Esophagus mucosa (tissue), 1 donor: ENCODE results near the gene FGFRL1. TPM values are rescaled to one million over a fixed set of nuclear protein-coding genes. Genes with fewer than 3 reads are reported as not detected.
"Not testable (repeated sequence)": the region's sequence is repeated elsewhere in the genome, so short reads cannot be mapped to it uniquely, and the experiment has no call there.

Experiments
- ATAC-seq: fragments of 200-7000 bp; cut with Tn5 transposase; one replicate; pipeline ENCODE4 v1.9.1; 2020
- total RNA-seq: library from RNA; stranded (reverse); gene quantifications from one replicate; pipeline ENCODE4 v1.2.4, GENCODE V29; 2023
- donor health status: DM: yes; HTN: yes; CAD: no.

The FGFRL1 gene
- total RNA-seq, 1 donor from 2014 or later = 2.2 TPM

DNA sequence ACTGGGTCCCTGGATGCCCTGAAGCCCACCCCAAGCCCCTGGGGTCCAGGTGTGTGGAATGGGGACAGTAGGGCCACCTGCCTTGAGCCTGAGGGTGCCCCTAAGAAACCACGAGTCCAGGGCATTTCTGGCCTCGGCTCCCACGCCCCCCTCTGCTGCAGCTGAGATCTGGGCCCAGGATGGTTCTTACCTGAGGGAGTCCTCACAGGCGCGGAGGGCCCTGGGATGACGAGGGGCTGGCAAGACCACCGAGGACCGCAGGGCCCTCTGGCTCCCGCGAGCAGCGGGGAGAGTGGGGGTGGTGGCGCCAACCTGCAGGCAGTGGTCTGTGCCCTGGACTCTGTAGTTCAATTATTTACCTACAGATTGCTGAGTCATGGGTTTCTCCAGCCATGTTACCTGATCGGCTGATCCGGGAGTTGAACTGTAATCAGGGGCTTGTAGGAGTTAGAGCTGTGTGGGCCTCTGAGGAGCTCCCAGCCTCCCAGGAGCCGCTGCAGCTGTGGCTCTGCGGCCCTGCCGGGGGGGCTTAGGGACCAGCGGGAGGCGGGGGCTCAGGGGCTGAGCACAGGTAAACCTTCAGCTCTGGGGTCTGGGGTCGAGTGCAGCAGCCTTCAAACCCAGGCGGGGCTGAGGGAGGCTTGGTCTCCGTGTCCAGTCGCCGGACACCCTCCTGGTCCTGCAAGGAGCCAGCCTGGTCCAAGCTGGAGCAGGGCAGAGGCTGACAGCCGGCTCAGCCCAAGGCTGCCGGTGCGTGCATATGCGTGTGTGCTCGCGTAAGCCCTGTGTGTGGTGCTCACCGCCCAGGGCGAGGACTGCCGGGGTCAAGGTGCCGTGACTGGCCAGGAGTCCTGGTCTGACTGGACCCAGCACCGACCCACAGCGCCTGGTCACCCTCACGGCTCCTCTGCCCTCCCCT lies 18.1 kb upstream of the FGFRL1 start, which contains the start of gene SLC26A1:
Gene SLC26A1, minus strand, starts transcription at position 294 of the 919 bp plus-strand sequence. CDS start 1,701 bp downstream, outside the sequence.
- ATAC-seq = no peak

GRCh38 chr4:995311-996026 lies 16.0 kb upstream of the FGFRL1 start:
- no peak for ATAC-seq

- ATAC-seq = no peak
Observed at GRCh38 chr4:996030-996996, 15.1 kb upstream of the FGFRL1 start.

DNA sequence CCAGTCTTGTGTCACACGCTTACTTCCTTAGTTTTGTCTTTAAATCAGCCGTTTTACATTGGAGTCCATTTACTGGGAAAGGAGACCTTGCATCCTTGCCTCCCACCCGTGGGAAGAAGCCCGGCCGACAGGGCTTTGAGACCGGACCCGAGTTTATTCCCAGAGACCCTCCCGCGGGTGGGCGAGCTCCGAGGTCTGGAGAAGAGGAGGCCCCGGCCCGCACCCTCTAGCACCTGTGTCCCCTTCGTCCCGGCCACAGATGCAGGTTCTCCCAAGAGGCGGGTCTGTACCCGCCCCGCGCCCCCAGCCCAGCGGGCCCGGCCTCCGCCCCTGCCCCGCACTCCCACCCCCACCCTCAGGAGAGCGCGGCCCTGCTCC lies 14.4 kb upstream of the FGFRL1 start:
- ATAC-seq = no peak

DNA sequence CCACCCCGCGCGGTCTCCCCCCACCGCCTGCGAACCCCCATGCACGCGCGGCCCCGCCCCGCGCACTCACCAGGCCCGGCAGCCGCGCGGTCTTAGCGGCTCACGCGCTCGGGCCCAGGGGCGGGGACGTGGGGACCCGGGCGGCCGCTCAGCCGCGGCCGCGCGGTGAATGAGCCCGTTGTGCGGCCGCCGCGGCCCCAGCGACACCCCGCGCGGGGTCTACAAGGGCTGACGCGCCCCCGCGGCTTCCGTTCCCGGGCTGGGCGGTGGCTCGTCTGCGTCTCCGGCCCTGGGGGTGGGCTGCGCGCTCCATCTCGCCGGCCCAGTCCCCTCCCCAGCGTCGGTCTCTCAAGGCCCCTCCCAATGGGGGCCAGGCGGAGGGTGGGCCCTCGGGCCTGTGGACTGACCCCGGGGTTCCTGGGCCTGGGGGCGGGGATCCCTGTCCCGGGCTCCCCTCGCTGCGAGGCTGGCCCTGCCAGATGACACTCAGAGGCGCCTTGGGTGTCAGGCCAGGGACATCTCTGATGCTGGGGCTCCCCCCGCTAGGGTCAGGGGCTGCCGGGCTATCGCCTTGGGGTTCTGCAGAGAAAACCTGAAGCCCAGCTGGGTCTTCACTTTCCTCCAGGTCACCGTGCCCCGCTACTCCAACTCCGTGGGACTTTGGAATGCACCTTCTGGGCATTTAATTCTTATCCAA lies 13.9 kb upstream of the FGFRL1 start:
- no peak for ATAC-seq

DNA sequence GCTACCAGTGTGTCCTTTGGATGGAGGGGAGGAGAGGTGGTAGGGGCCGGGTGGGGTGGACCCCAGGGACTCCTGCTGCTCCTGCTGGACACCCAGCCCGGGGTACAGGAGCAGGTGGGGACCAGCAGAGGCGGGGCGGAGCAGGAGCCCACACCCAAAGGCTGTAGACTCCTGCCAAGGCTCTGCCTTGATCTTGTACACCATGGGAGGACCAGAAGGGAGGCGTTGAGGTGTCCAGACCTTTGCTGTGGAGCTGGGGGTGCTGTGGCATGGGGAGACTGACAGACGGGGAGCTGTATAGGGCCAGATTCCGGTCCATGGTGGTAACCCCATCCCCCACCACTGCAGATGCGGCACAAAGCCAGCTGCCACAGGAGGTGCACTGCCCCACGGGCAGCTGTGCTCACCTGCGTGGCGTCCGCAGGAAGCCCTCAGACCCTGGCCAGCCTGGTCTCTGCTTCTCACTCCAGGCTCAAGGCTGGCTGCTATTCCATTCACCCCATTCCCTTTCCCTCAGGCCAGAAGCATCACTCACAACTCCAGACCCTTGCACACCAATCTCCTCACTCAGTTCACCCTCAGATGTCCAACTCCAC lies 13.2 kb upstream of the FGFRL1 start:
- no peak for ATAC-seq

- not testable (repeated sequence) for ATAC-seq
Observed at GRCh38 chr4:999240-999863, 12.1 kb upstream of the FGFRL1 start.

DNA sequence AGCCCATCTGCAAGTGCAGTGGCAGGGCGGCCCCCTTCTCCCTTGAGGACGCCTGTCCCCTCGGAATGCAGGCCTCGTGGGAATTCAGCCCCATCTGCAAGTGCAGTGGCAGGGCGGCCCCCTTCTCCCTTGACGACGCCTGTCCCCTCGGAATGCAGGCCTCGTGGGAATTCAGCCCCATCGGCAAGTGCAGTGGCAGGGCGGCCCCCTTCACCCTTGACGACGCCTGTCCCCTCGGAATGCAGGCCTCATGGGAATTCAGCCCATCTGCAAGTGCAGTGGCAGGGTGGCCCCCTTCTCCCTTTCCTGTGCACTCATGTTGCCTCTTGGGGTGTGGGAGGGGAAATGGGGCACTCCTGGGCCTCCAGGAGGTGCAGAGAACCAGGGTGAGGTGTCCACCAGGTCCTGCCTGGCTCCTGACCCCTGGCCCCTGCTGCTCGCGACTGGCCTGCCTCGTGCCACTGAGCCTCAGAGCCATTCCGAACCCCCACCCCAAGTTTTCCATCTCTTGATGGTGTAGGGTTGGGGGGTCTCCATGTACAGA lies 11.5 kb upstream of the FGFRL1 start:
- no peak for ATAC-seq

GRCh38 chr4:1000686-1001260 lies 10.7 kb upstream of the FGFRL1 start:
- no peak for ATAC-seq

DNA sequence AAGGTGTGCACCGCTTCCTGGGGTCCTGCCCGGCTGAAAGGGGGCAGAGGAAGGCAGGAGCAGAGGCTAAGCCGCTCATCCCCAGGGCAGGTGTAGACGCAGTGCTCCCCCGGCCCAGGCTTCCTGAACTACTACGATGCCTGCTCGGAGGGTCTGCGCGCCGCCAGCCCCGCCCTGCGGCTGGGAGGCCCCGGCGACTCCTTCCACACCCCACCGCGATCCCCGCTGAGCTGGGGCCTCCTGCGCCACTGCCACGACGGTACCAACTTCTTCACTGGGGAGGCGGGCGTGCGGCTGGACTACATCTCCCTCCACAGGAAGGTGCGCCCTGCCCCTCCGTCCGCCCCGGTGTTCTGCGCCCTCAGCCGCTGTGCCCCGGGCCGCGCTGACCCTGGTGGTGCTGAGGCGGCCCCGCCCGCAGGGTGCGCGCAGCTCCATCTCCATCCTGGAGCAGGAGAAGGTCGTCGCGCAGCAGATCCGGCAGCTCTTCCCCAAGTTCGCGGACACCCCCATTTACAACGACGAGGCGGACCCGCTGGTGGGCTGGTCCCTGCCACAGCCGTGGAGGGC lies 9.8 kb upstream of the FGFRL1 start:
- no peak for ATAC-seq

- peak; percentile 9 for ATAC-seq
Observed at GRCh38 chr4:1002131-1002630, 9.2 kb upstream of the FGFRL1 start.

- no peak for ATAC-seq
Observed at GRCh38 chr4:1002631-1003251, 8.7 kb upstream of the FGFRL1 start.

- no peak for ATAC-seq
Observed at GRCh38 chr4:1003271-1004070, 8.0 kb upstream of the FGFRL1 start.

DNA sequence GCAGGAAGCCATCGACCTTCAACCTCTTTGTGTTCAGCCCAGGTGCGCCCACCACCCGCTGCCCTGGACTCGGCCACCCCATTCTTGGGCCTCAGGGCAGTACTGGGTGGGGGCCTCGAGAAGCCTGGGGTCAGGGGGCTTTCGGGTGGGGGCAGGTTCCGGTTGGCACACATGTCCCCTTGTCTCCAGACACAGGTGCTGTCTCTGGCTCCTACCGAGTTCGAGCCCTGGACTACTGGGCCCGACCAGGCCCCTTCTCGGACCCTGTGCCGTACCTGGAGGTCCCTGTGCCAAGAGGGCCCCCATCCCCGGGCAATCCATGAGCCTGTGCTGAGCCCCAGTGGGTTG lies 7.4 kb upstream of the FGFRL1 start:
- no peak for ATAC-seq

GRCh38 chr4:1004557-1005485 lies 6.6 kb upstream of the FGFRL1 start:
- no peak for ATAC-seq

- no peak for ATAC-seq
Observed at GRCh38 chr4:1006856-1007255, 4.6 kb upstream of the FGFRL1 start.

GRCh38 chr4:1008840-1009541 lies 2.4 kb upstream of the FGFRL1 start:
- no peak for ATAC-seq
